GM19395 (cell line): ENCODE results near the gene ERH.

Experiments used
- ATAC-seq: cut with Tn5 transposase; IDR thresholded peaks from one replicate; pipeline ENCODE4 v1.9.1; 2021; ENCODE audit warnings: mild to moderate bottlenecking, moderate library complexity; ENCODE audit not compliant: unreplicated experiment

ERH gene

GRCh38 chr14:69331206-69331605, 66.9 kb downstream of the ERH start:
- ATAC-seq = no peak
